Pons (tissue), 1 donor: Measurements from ENCODE around the gene ID4.
"Not testable (repeated sequence)": the region's sequence is repeated elsewhere in the genome, so short reads cannot be mapped to it uniquely, and the experiment has no call there.

Source experiments
- DNase-seq: peaks from one replicate; pipeline ENCODE4 v3.0.0-alpha.2; 2016; ENCODE audit warnings: low spot score

ID4 gene

GRCh38 chr6:19833947-19834346 is 3.2 kb upstream of the ID4 start:
- no peak for DNase-seq

DNA sequence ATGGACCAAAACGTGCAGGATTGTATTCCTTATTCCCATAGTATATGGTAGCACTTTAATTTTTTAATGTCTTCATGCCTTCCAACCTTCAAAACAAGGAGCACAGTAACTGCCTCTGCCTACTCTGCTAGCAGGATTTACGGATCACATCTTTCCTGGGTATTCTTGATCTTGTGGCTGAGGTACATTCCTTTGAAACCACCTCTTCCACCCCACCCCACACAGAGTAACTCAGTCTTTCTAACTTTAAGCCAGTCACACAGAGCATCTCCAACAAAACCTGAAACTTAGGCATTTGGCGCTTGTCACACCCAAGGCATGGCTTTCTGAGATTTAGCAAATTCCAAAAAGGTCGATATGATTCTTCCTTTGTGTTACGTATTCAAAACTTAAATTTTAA is 2.3 kb upstream of the ID4 start:
- DNase-seq = no peak

- no peak for DNase-seq
Measured at GRCh38 chr6:19835605-19836004, 1.6 kb upstream of the ID4 start.

DNA sequence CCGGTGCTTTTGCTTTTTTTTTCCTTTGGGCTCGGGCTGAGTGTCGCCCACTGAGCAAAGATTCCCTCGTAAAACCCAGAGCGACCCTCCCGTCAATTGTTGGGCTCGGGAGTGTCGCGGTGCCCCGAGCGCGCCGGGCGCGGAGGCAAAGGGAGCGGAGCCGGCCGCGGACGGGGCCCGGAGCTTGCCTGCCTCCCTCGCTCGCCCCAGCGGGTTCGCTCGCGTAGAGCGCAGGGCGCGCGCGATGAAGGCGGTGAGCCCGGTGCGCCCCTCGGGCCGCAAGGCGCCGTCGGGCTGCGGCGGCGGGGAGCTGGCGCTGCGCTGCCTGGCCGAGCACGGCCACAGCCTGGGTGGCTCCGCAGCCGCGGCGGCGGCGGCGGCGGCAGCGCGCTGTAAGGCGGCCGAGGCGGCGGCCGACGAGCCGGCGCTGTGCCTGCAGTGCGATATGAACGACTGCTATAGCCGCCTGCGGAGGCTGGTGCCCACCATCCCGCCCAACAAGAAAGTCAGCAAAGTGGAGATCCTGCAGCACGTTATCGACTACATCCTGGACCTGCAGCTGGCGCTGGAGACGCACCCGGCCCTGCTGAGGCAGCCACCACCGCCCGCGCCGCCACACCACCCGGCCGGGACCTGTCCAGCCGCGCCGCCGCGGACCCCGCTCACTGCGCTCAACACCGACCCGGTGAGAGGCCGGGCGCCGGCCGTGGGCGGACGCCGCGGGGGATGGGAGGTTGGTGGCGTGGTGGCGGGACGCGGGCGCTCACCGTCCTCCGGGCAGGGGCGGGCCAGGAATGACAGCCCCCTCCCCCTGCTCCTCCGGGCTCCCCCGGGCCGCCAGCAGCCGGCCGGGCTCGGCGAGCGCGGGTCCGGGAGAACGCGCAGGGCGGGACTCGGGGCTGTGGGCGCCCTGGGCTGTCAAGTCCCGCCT is 606 bp downstream of the ID4 start:
- no peak for DNase-seq

DNA sequence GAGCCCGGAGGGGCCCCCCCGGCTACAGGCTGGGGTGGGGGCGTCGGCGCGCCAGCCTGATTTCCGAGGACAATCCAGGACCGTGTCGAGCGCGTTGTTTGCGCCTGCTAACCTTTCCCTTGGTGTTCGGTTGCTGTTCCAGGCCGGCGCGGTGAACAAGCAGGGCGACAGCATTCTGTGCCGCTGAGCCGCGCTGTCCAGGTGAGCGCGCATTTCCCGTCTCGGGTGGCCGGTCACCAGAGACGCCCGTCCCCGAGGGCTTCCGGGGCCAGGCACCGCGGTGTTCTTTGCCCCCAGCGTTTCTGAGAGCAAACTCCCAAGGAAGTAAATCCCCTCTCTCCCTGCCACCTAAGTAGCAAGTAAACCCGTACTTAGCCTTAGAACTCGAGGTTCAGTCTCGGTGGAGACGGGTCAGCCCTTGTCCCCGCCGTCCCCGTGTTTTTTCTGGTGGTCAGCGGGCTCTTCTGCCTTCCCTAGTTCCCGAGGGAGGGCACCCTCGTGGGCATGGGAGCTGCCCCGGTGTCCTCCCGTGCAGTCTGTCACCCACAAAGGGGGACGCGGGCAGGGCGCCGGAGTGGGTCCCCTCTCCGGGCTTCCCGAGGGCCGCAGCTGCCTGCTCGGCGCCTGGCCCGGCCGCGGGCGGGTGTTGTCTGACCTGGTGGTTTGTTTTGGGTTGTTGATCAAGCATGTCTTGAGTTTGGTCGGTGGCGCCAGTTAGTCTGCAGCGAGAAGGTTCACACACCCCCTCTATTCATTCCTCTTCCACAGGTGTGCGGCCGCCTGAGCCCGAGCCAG is 1.5 kb downstream of the ID4 start:
- DNase-seq = no peak

- DNase-seq = no peak
Measured at GRCh38 chr6:19839237-19839546, 2.0 kb downstream of the ID4 start.

GRCh38 chr6:19839788-19840187 is 2.6 kb downstream of the ID4 start:
- no peak for DNase-seq

DNA sequence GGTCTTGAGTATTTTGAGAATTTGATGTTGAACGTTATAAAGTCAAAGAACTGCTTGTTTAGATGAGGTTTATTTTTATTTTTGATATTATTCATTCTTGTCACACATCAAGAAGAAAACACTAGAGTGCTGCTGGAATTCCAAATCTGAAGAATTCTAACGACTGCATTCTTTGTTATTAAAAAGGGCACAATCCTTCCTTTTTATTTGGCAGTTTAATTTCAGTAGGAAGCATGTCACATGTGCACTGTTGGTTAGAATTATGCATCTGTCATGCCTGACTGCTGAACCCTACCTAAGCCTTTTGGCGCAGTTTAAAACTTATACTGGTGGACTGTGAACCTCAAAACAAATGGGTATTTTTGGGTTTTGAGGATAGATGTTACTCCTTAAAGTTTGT is 4.0 kb downstream of the ID4 start:
- no peak for DNase-seq

DNA sequence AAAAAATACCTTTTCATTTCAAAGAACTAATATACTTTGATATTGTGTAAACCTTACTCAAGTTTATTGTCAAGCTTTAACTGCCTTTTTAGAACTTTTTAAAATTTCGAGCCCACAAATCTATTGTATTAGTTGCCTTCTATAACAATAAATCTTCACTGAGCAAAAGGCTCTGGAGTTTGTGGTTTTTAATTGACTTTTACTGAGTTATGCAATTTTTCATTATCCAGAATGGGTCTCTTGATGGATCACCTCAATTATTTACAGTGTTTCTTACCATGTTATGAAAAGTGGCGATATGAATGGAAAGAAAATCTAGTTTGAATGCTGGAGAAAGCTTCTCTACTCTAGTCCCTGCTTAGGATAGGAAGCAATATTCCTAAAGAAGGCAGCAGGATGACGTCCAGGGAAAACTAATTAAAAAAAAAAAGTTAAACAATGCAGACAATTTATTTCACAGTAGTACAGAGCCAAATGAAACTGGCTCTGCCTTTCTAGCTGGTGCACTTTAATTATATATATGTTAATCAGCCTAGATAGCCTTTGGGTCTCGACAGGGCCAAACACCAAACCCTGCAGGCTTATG is 5.0 kb downstream of the ID4 start:
- no peak for DNase-seq

GRCh38 chr6:19844689-19845088 is 7.5 kb downstream of the ID4 start:
- DNase-seq = no peak

DNA sequence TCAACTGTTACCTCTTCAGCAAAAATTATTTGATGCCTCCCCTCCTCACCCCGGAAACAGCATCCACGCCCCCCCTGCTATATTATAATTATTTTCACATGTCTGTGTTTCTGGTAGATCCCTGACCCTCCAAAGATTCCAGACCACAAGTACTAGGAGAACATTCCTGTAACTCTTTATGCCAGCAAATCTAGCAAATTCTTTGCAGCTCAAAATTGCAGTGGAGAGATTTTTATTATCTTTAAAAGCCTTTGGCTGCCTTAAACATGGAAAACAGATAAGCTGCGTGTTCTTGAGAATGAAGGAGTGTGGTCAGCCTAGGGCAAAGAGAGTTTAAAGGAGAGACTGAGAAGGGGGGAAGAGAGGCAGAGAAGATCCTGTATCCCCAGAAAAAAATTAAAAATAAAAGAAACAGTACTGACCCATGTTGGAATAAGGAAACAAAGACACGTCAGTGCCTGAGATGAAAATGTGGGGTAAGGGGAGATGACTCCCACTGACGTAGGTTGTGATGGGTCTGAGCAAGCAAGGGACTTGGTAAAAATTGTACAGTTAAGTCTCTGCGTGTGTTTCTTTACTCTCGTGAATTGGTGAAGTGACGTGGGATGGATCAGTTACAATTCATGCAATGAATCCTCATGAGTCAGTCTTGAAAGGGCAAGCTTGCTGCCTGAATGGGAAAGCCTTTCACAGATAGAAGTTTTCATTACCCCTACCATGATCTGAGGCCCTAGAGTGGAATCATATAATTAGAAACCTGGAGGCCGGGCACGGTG is 8.3 kb downstream of the ID4 start:
- DNase-seq = no peak

GRCh38 chr6:19848465-19849029 is 11.4 kb downstream of the ID4 start:
- DNase-seq = no peak

GRCh38 chr6:19849196-19849595 is 12.0 kb downstream of the ID4 start:
- no peak for DNase-seq

GRCh38 chr6:19849755-19850154 is 12.6 kb downstream of the ID4 start:
- no peak for DNase-seq

DNA sequence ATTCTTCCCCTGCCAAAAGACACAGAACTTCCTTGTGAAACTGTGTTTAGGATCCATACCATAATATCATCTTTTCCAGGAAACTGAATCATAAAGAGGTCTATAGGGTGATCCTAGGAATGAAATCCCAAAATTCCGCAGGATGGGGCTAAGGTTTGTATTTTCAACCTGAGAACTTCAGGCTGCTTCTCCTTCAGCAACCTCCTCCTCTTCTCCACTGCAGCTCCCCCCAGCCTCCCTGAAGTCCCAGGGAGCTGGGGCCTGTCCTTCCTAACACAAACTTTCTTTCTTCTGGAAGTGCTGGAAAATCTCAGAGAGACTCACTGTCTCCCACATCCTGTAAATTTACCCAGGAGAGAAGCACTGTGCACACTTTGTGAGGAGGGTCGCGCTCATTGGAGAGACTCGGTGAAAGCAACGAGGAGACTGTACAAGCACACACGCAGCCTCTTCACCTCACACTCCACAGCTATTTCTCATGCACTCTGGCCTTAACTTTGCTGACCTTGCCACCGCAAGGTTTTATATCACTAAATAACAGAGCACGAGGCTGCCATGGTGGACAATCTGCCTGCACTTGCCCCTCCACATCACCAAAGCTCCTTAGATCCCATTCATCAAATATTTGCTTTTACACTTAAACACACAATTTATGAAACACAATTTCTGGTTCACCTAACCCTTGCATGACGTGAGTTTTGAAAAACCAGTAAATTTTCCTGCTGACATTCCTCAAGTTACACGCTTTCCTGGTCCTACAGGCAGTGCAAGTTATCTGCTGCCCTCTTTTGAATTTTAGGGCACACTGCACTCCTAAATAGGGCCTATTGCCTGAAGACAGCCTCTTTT is 14.3 kb downstream of the ID4 start:
- peak; percentile 76 for DNase-seq

DNA sequence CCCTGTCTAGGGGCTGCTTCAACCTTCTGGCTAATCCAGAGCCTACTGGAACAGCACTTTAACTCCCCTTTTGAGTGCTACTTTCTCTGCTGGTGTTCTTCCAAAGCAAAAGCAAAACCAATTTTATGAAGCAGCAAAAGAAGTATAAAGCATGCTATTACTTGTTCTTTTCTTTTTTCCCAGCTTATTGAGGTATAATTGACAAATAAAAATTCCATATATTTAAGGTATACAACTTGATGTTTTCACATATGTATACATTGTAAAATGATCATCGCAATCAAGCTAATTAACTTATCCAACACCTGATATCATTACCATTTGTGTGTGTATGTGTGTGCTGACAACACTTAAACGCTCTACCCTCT is 14.9 kb downstream of the ID4 start:
- no peak for DNase-seq

GRCh38 chr6:19852927-19853326 is 15.8 kb downstream of the ID4 start:
- no peak for DNase-seq

DNA sequence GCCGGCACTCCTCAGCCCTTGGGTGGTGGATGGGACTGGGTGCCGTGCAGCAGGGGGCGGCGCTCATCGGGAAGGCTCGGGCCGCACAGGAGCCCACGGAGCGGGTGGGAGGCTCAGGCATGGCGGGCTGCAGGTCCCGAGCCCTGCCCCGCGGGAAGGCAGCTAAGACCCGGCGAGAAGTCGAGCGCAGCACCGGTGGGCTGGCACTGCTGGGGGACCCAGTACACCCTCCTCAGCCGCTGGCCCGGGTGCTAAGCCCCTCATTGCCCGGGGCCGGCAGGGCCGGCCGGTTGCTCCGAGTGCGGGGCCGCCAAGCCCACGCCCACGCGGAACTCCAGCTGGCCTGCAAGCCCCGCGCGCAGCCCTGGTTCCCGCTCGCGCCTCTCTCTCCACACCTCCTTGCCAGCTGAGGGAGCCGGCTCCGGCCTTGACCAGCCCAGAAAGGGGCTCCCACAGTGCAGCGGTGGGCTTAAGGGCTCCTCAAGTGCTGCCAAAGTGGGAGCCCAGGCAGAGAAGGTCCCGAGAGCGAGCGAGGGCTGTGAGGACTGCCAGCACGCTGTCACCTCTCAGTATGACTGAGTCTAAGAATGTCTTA is 17.3 kb downstream of the ID4 start:
- DNase-seq = not testable (repeated sequence)

GRCh38 chr6:19855536-19855935 is 18.4 kb downstream of the ID4 start:
- DNase-seq = no peak

DNA sequence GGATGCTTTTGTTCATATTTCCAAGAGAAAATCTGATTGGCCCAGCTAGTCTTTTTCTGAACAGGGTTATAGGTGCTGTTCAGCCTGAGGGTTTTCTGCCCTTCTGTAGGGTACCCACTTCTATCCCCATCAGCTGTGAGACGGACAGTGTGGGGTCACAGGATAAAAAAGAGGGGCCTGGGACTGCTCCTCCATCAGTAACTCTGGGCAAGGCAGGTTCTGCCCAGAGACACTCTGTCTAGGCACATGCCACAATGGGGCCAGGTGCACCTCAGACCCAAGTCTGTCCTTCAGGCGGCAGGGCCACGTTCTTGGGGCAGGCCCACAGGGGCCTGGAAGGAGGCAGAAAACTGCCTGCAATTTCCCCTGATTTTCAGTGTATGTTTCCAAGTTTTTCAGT is 20.0 kb downstream of the ID4 start:
- DNase-seq = no peak

DNA sequence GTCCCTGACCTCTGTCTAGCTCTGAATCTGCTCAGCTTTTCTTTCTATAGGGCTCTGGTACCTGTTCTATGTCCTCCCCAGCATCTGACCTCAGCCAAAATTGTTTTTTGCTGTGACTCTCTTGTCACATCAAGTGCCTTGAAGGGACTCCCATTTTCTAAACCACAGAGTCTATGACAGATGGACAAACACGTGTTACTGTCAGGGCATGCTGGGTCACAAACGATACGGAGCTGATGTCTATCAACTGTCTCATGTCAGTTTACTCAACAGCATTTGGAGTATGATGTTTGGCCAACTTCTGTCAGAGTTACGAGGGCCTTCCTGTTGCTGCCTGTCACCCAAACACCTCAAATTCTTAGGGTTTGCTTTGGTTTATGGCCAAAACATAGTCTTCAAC is 20.5 kb downstream of the ID4 start:
- no peak for DNase-seq
